Left lung (tissue), 10 donors: ENCODE results near the gene HACL1. TPM values are rescaled to one million over a fixed set of nuclear protein-coding genes. Genes with fewer than 3 reads are reported as not detected.
"Not testable (repeated sequence)": the region's sequence is repeated elsewhere in the genome, so short reads cannot be mapped to it uniquely, and the experiment has no call there.

Experiments
- ATAC-seq: fragments of 200-7000 bp; cut with Tn5 transposase; one replicate; pipeline ENCODE4 v1.9.1; 2020; ENCODE audit warnings: moderate library complexity
- DNase-seq, 4 donors: peaks; one replicate each; pipeline ENCODE4 v3.0.0-alpha.2; 2013 to 2020
- H3K27ac ChIP-seq, 2 donors: fragments of 200-600 bp; sonication (generic) in 1 of 2; one replicate each; pipeline versions ENCODE4 v1.5.0 to v1.8.0; 2020 to 2021
- H3K27me3 ChIP-seq, 2 donors: fragments of 200-600 bp; sonication (generic) in 1 of 2; one replicate each; pipeline versions ENCODE4 v1.5.0 to v1.8.0; 2020 to 2021
- H3K36me3 ChIP-seq, 2 donors: fragments of 200-600 bp; sonication (generic) in 1 of 2; one replicate each; pipeline versions ENCODE4 v1.5.0 to v1.8.0; 2020 to 2021
- H3K4me1 ChIP-seq, 2 donors: fragments of 200-600 bp; one replicate each; pipeline ENCODE4 v1.8.0; 2021
- H3K4me3 ChIP-seq, 2 donors: fragments of 200-600 bp; sonication (generic) in 1 of 2; one replicate each; pipeline versions ENCODE4 v1.5.0 to v1.8.0; 2020 to 2021; ENCODE audit warnings: mild to moderate bottlenecking in 1 of 2
- H3K9me3 ChIP-seq, 2 donors: fragments of 200-600 bp; sonication (generic) in 1 of 2; one replicate each; pipeline versions ENCODE4 v1.5.0 to v1.8.0; 2020 to 2021
- intact Hi-C, 2 donors: fragments of 100-400 bp; cut with DNase I; formaldehyde crosslinking; loops; one replicate each; pipeline versions ENCODE4 v1.11.2 to v1.14.2; 2022
- polyA plus RNA-seq, 6 donors: library from polyadenylated mRNA; unstranded; fragments of 120-200 nt; gene quantifications; one replicate each; pipeline ENCODE4 v1.2.1, GENCODE V29; 2013; ENCODE audit not compliant: insufficient read length in 6 of 6
- total RNA-seq, 2 donors: library from RNA; stranded (reverse); fragmentation: NEBNext Ultra II Directional; extraction: Animal tissue kit (Norgen Biotek cat#: 25700); gene quantifications; one replicate each; pipeline ENCODE4 v1.2.1, GENCODE V29; 2021
- TF ChIP-seq, protein P1 (sequence below), 2 donors: fragments of 200-600 bp; sonication (generic) in 1 of 2; IDR thresholded peaks; one replicate each; pipeline versions ENCODE4 v1.5.0 to v1.8.0; 2021; ENCODE audit warnings: antibody characterized with exemption in 2 of 2
- donor health status: DM: no; HTN: yes; CAD: no.
- donor health status: DM: no; HTN: no; CAD: no.

Gene HACL1
- total and polyA plus RNA-seq, 8 donors: 15.5 to 24.6 (median 19.0) TPM

DNA sequence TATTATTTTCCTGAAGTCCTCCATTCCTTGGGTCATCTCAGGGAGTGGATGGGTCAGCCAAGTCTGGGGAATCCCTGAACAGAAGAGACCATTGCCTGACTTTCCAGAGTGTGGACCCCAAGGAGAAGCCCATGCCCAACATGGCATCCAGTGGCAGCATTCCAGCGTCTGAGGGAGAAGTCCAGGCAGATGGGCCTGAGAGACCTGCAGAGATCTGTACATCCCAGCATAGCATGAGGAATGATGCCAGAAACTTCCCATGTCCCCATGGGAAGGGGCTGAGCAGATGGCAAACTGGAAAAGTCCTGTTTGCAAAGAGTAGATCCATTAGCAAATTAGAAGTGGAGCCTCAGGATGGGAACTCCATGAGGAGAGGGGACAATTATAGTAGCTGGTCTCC lies 62.3 kb downstream of the HACL1 start:
- intact Hi-C loops: no loop called here
- TF ChIP-seq, protein P1, sequence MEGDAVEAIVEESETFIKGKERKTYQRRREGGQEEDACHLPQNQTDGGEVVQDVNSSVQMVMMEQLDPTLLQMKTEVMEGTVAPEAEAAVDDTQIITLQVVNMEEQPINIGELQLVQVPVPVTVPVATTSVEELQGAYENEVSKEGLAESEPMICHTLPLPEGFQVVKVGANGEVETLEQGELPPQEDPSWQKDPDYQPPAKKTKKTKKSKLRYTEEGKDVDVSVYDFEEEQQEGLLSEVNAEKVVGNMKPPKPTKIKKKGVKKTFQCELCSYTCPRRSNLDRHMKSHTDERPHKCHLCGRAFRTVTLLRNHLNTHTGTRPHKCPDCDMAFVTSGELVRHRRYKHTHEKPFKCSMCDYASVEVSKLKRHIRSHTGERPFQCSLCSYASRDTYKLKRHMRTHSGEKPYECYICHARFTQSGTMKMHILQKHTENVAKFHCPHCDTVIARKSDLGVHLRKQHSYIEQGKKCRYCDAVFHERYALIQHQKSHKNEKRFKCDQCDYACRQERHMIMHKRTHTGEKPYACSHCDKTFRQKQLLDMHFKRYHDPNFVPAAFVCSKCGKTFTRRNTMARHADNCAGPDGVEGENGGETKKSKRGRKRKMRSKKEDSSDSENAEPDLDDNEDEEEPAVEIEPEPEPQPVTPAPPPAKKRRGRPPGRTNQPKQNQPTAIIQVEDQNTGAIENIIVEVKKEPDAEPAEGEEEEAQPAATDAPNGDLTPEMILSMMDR (IDR thresholded peaks at IDR 0.05): no peak
- no peaks in the 10 kb centered on the region for H3K9me3 ChIP-seq
- H3K36me3 ChIP-seq: no peaks in the 10 kb centered on the region
- no peak overlapping the region for H3K27ac ChIP-seq
- no peak overlapping the region for H3K4me3 ChIP-seq
- no peak for ATAC-seq
- H3K27me3 ChIP-seq: no peaks in the 10 kb centered on the region
- no peaks in the 10 kb centered on the region for H3K4me1 ChIP-seq
- no peak for DNase-seq

DNA sequence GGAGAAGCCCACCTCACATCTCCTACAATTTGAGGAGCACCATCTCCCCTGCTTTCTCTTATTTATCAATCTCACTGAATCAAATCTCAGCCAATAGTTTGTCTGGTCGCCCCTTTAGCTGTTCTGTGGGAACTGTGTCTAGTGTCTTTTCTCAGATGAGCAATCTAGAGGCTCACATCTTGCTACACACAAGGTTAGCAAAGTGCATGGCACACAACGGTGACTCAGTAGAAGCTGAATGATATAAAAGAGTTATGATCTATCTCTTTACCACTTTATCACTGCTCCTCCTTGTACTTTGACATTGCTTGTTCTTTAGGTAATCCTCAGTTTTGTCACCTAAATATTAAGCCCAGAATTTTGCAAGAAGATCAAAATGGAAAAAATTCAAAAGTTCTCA lies 63.0 kb downstream of the HACL1 start:
- DNase-seq: no peak
- TF ChIP-seq, protein P1 (IDR thresholded peaks at IDR 0.05): no peak
- Histone ChIP-seq H3K4me3 (no peak overlapping the region), H3K36me3 (no peaks in the 10 kb centered on the region), H3K27me3 (no peaks in the 10 kb centered on the region), H3K27ac (no peak overlapping the region), H3K4me1 (no peaks in the 10 kb centered on the region), H3K9me3 (no peaks in the 10 kb centered on the region)
- intact Hi-C loops: no loop called here
- ATAC-seq: no peak

DNA sequence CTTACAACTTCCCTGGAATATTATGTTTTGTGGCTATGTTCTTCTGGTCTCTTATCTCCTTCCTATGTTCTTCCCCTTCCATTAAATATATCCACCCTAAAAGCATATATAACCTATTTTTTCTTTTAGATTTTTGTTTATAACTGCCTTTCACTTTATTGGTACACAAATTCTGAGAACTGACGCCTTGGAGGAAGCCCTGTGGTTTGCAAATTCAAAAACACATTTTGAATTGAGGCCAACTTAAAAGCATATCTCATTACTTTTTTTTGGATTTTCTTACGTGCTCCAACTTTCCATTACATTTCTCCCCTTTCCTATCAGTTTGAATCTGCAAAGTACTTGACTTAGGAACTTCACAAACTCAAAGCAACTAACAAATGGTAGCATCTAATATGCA lies 64.5 kb downstream of the HACL1 start:
- Histone ChIP-seq H3K36me3 (no peaks in the 10 kb centered on the region), H3K27me3 (no peaks in the 10 kb centered on the region), H3K4me3 (no peak overlapping the region), H3K27ac (no peak overlapping the region), H3K9me3 (no peaks in the 10 kb centered on the region), H3K4me1 (no peaks in the 10 kb centered on the region)
- TF ChIP-seq, protein P1 (IDR thresholded peaks at IDR 0.05): no peak
- ATAC-seq (no peak), DNase-seq (no peak)
- intact Hi-C loops: no loop called here

DNA sequence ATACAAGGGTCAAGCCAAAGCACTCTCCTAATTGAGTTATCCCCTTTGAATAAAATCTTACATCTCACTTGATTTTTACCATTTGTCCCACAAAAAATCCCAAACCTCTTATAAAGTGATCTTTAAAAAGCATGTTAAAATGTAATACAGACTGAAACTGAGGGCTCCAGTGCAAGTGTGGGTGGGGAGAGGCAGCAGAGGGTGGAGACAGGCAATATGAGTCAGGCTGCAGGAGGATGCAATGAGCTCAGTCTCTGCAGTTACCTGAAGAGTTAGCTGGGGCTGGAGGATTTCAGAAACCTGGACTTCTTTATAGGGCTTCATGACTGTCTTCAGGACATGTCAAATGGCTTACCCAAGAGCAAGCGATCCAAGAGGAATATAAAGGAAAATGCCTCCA lies 65.6 kb downstream of the HACL1 start:
- Histone ChIP-seq H3K36me3 (no peaks in the 10 kb centered on the region), H3K4me1 (no peaks in the 10 kb centered on the region), H3K4me3 (no peak overlapping the region), H3K27ac (no peak overlapping the region), H3K27me3 (no peaks in the 10 kb centered on the region), H3K9me3 (no peaks in the 10 kb centered on the region)
- intact Hi-C loops: no loop called here
- TF ChIP-seq, protein P1 (IDR thresholded peaks at IDR 0.05): no peak
- DNase-seq (no peak), ATAC-seq (peak; percentile 76)

DNA sequence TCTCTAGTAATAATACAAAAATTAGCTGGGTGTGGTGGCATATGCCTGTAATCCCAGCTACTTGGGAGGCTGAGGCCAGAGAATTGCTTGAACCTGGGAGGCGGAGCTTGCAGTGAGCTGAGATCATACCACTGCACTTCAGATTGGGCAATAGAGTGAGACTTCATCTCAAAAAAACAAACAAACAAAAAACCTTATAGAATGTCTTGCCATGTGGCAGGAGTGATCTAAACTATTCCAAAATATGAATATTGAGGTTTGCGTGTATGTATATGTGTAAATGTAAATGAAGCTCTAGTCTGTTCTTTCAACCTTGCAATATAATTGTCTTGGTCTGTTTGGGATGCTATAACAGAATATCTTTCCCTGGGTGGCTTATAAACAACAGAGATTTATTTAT lies 68.8 kb downstream of the HACL1 start:
- DNase-seq, H3K27ac ChIP-seq, H3K36me3 ChIP-seq, intact Hi-C loops, H3K27me3 ChIP-seq, H3K9me3 ChIP-seq, H3K4me3 ChIP-seq, ATAC-seq: not testable (repeated sequence)
- peaks cover 3 to 11% of the 10 kb centered on the region in 2 donors for H3K4me1 ChIP-seq

DNA sequence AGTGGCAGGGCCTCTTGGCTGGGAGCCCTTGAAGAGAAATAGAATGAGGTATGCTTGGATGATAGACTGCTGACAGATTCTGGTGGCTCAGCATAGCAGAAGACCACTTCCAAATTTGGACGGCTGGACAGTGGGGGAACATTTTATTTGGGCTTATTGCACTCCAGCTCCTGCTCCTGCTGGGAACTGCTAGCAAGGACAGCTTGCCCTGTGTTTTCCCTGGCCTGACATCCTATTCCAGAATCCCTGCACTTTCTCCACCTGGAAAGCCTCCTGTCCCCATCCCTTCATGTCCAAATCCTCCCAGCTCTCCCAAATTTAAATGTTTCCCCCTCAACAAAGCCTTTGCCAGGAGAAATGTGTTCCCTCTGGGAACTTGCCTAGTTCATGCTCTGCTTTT lies 70.0 kb downstream of the HACL1 start:
- Histone ChIP-seq H3K9me3 (no peaks in the 10 kb centered on the region), H3K36me3 (no peaks in the 10 kb centered on the region), H3K27ac (no peak overlapping the region), H3K27me3 (no peaks in the 10 kb centered on the region), H3K4me3 (no peak overlapping the region), H3K4me1 (peaks cover 3 to 11% of the 10 kb centered on the region in 2 donors)
- DNase-seq (no peak), ATAC-seq (no peak)
- intact Hi-C loops: no loop called here
- TF ChIP-seq, protein P1 (IDR thresholded peaks at IDR 0.05): no peak
